LNCAP (cell line): ENCODE results near the gene MX1.

Experiments used
- CTCF ChIP-seq: fragments of 450-650 bp; IDR thresholded peaks from 2 replicates; pipeline ENCODE4 v1.5.1; 2017; ENCODE audit warnings: mild to moderate bottlenecking

MX1 gene

GRCh38 chr21:41438425-41439113, 12.5 kb downstream of the MX1 start:
- no peak for TF ChIP-seq CTCF

GRCh38 chr21:41439248-41439647, 13.2 kb downstream of the MX1 start:
- TF ChIP-seq CTCF, result no peak

GRCh38 chr21:41441546-41441945, 15.5 kb downstream of the MX1 start:
- TF ChIP-seq CTCF, result no peak

DNA sequence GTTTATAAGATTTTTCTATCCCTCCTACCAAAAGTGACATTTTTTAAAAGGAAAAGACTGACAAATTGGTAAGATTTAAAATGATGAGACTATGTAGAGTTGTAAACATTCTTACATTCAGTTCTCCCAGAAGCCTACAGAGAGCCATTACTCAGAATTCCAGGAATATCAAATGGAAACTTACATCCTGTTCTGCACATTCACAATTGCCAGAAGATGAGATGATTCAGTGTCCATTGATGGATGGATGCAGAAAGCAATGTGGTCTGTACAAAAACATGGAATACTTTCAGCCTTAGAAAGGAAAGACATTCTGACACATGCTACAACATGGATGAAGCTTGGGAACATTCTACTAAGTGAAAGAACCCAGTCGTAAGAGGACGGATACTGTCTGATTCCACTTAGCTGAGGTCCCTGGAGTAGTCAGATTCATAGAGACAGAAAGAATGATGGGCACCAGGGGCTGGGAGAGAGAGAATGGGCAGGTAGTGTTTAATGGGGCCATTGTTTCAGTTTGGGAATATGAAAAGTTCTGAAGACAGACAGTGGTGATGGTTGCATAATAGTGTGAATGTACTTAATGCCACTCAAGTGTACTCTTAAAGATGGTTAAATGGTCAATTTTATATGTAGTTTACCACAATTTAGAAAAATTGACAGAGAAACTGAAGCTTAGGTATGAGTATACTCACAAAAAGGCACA, 16.6 kb downstream of the MX1 start:
- no peak for TF ChIP-seq CTCF

DNA sequence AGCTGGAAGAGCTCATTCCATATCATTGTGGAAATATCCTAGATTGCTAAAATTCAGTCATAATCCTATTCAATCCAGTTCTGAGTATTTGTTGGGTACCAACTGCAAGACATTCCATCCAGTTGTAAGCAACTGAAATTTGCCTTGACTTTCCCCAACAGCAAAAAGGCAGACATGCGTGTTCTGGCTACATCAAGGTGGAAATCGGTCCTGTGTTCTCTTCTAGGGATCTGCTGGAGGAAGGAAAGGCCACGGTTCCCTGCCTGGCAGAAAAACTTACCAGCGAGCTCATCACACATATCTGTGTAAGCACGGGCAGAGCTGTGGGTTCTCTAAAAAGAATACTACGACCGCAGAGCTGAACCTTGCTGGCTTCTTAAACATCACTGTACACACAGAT, 17.5 kb downstream of the MX1 start:
- TF ChIP-seq CTCF, result no peak

DNA sequence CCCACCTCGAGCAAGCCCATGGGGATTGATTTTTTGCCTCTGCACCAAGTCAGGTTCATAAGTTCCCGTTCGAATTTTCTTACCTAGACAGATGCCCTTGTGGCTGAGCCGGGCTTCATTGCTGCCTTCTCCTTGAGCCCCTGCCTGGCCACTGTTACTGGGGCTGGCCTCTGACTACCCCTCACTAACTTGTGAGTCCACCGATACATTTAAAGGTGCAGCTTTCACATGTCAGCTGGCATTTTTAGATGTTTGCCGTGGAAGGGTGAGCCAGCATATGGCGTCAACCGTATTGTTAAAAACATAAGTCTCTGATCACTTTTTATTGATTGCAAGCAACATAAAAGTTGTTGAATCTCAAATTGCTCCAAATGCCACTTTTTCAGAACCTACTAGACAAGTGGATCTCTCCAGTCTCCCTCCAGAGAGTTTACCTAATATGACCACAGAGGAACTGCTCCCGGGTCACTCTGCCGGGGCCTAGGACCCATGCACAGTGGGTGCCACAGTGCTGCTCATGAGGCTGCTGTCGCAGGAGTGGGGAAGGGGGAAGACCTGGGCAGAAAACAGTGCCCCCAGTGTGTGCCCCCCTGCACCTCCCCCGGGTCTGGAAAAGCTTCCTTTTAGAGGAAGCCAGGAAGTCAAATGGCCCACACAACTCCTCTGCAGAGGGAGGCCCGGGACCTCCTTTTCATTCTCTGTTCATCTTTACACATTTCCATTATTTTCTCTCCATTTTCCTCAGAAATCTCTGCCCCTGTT, 18.8 kb downstream of the MX1 start:
- TF ChIP-seq CTCF, result no peak

DNA sequence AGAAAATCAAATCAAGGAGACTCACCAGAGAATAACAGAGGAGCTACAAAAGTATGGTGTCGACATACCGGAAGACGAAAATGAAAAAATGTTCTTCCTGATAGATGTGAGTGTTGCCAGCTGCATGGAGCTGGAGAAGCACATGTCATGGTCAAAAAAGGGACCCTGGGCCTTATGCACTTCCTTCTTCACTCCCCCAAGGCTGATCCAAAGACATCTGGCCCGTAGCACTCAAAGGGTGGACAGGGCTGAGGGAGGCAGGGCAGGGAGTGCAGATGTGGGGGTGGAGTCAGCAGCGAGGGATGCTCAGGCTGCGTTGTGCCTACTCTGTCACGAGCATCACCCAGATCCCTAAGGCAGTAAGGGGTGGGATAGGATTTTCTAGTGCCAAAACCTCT, 19.4 kb downstream of the MX1 start:
- TF ChIP-seq CTCF, result no peak
